G401 (cell line): Measurements from ENCODE around the gene NMS. TPM values are rescaled to one million over a fixed set of nuclear protein-coding genes. Genes with fewer than 3 reads are reported as not detected.

ENCODE experiments used
- total RNA-seq: library from RNA; depleted of rRNA; stranded (reverse); fragments of >200 nt; shearing (Covaris generic); gene quantifications from 2 replicates; pipeline ENCODE4 v1.2.3, GENCODE V29; 2014; rRNA removed

Gene NMS
- total RNA-seq, 1 experiment from 2014 or later, result not detected

Other genes starting within 250 kb of the NMS start
- 0.06 TPM in 1 of 2 replicates, not detected in the other for gene LONRF2, start 148.0 kb upstream of the NMS start, total RNA-seq
- 18.9 and 23.6 TPM in 2 replicates for gene CHST10, start 52.8 kb upstream of the NMS start, total RNA-seq
- 3.1 and 19.1 TPM in 2 replicates for gene PDCL3, start 92.5 kb downstream of the NMS start, total RNA-seq